Measurements from ENCODE around the gene SYCP2L.

The SYCP2L gene

DNA sequence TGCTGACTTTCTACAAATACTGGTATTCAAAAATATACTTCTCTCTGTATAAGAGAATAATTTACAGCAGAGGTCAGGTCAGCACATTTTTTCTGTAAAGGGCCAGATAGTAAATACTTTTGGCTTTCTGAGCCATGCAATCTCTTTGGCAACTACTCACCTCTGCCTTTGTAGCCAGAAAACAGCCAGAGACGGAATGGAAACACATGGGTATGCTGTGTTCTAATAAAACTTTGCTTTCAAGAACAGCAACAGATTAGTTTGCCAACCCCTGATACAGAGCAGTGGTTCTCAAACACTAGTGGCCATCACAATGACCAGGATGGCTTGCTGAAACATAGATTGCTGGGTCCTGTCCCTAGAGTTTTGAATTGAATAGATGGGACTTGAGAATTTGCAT lies 46.3 kb downstream of the SYCP2L start:
- DNase-seq = no peak
- Histone ChIP-seq H3K36me3 (replicated peaks) (no peaks in the 10 kb centered on the region), H3K4me3 (ENCODE audit: low read depth, low read length) (no peak overlapping the region), H3K27me3 (replicated peaks) (no peaks in the 10 kb centered on the region), H3K27ac (no peak overlapping the region)
- TF ChIP-seq, protein P1, sequence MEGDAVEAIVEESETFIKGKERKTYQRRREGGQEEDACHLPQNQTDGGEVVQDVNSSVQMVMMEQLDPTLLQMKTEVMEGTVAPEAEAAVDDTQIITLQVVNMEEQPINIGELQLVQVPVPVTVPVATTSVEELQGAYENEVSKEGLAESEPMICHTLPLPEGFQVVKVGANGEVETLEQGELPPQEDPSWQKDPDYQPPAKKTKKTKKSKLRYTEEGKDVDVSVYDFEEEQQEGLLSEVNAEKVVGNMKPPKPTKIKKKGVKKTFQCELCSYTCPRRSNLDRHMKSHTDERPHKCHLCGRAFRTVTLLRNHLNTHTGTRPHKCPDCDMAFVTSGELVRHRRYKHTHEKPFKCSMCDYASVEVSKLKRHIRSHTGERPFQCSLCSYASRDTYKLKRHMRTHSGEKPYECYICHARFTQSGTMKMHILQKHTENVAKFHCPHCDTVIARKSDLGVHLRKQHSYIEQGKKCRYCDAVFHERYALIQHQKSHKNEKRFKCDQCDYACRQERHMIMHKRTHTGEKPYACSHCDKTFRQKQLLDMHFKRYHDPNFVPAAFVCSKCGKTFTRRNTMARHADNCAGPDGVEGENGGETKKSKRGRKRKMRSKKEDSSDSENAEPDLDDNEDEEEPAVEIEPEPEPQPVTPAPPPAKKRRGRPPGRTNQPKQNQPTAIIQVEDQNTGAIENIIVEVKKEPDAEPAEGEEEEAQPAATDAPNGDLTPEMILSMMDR (IDR thresholded peaks at IDR 0.05; ENCODE audit: low read depth, low read length, missing control alignments) = no peak
- in situ Hi-C loops (cut with HindIII; ENCODE audit: low pct_ligation_motif_present, low sequenced_read_pairs) = no loop called here

DNA sequence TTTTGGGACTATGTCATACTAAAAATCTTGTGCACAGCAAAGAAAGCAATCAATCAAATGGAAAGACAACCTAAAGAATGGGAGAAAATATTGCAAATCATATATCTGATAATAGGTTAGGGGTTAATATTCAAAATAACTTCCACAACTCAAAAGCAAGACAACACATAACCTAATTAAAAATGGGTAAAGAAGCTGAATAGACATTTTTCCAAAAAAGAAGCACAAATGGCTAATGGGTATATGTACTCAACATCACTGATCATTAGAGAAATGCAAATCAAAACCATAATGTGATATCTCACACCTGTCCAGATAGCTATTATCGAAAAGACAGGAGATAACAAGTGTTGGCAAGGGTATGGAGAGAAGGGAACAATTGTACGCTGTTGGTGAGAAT lies 53.0 kb downstream of the SYCP2L start:
- Histone ChIP-seq H3K4me3 (ENCODE audit: low read depth, low read length) (no peak overlapping the region), H3K27ac (no peak overlapping the region), H3K27me3 (replicated peaks) (no peaks in the 10 kb centered on the region), H3K36me3 (replicated peaks) (no peaks in the 10 kb centered on the region)
- in situ Hi-C loops (cut with HindIII; ENCODE audit: low pct_ligation_motif_present, low sequenced_read_pairs) = no loop called here
- TF ChIP-seq, protein P1 (IDR thresholded peaks at IDR 0.05; ENCODE audit: low read depth, low read length, missing control alignments) = no peak
- no peak for DNase-seq

DNA sequence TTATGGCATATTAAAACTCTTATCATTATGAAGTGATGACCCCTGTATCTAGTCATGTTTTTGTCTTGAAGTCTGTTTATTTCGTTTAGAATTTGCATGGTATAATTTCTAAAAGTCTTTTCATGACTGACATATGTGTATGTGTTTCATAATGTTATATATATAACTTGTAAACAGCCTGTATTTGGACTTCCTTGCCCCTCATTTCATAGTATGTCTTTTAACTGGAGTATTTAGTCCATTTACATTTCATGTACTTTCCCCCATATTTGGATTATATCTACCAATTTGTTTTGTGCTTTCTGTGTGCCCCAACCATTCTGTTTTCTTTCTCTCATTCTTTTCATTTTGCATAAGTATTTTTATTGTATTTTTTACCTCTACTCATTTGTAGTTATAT lies 59.0 kb downstream of the SYCP2L start:
- Histone ChIP-seq H3K36me3 (replicated peaks) (no peaks in the 10 kb centered on the region), H3K27me3 (replicated peaks) (no peaks in the 10 kb centered on the region), H3K4me3 (ENCODE audit: low read depth, low read length) (no peak overlapping the region), H3K27ac (no peak overlapping the region)
- TF ChIP-seq, protein P1 (IDR thresholded peaks at IDR 0.05; ENCODE audit: low read depth, low read length, missing control alignments) = no peak
- DNase-seq = no peak
- in situ Hi-C loops (cut with HindIII; ENCODE audit: low pct_ligation_motif_present, low sequenced_read_pairs) = no loop called here

DNA sequence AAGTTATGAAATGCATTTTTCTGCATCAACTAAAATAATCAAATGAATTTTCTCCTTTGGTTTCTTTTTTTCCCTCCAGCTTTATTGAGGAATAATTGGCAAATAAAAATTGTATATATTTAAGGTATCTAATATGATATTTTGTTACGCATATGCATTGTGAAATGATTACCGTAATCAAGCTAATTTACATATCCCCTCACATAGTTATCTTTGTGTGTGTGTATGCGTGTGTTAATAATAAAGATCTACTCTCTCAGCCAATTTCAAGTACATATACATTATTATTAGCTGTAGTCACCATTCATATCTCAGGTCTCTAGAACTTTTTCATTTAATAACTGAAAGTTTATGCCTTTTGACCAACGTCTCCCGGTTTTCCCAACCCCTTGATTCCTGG lies 61.1 kb downstream of the SYCP2L start:
- H3K4me3 ChIP-seq (ENCODE audit: low read depth, low read length) = no peak overlapping the region

DNA sequence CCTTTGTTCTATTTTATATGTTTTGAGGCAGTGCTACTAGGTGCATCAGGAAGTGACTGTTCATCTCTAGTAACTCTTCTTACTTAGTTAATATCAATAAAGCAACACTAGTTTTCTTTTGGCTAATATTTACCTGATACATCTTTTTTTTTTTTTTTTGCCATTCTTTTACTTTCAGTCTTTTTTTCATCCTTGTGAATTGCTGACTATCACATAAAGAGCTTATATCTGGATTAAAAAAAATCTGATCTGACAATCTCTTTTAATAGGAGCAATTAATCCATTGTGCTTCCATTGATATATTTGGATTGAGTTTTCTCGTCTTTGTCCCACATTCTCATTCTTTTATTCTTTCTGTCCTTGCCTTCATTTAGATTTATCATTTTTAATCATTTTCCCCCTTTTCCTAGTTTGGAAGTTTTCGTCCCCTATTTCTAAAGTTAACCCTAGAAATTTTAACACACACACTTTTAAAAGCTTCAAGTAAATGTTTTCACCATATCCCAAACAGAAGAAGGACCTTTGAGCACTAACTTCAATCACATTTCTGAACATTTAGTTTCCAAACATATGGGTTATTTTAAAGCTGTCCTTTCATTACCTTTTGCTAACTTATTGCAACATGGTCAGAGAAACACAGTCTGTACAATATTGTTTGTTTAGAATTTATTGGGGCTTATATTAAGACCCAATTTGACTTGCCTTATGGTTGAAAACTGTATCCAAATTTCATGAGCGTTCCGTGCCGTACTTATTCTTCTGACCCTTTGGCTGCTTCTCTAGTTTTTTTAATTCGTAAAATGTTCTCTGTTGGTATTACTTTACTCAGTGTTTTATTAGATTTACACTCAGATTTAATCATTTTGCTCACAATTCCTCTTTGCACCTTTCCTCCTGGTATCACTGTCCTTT lies 63.0 kb downstream of the SYCP2L start:
- H3K36me3 ChIP-seq (replicated peaks) = no peaks in the 10 kb centered on the region
- TF ChIP-seq, protein P1 (IDR thresholded peaks at IDR 0.05; ENCODE audit: low read depth, low read length, missing control alignments) = no peak
- in situ Hi-C loops (cut with HindIII; ENCODE audit: low pct_ligation_motif_present, low sequenced_read_pairs) = no loop called here
- H3K27ac ChIP-seq = no peak overlapping the region
- no peak for DNase-seq
- no peak overlapping the region for H3K4me3 ChIP-seq (ENCODE audit: low read depth, low read length)
- no peaks in the 10 kb centered on the region for H3K27me3 ChIP-seq (replicated peaks)

More for the DNA sequence above, 61.1 kb downstream of the SYCP2L start:
- H3K27me3 ChIP-seq (replicated peaks) = no peaks in the 10 kb centered on the region
- no peak overlapping the region for H3K27ac ChIP-seq
- no peak for DNase-seq
- no peaks in the 10 kb centered on the region for H3K36me3 ChIP-seq (replicated peaks)
- in situ Hi-C loops (cut with HindIII; ENCODE audit: low pct_ligation_motif_present, low sequenced_read_pairs) = no loop called here
- TF ChIP-seq, protein P1 (IDR thresholded peaks at IDR 0.05; ENCODE audit: low read depth, low read length, missing control alignments) = no peak
